Stimulated activated CD4-positive, alpha-beta T cell treated with anti-CD3 and anti-CD28 coated beads, TNF-alpha, amount 100 ng/mL, for 4 hours (primary cell): ENCODE data around the gene WDFY2.
"Not testable (repeated sequence)": the region's sequence is repeated elsewhere in the genome, so short reads cannot be mapped to it uniquely, and the experiment has no call there.

Source experiments
- DNase-seq, 3 experiments: peaks; one replicate each; pipeline ENCODE4 v3.0.0-alpha.2; 2020; ENCODE audit warnings: low read depth in 3 of 3

Gene WDFY2

GRCh38 chr13:51632591-51633362 is 48.5 kb downstream of the WDFY2 start:
- no peak for DNase-seq

GRCh38 chr13:51635137-51635878 is 51.0 kb downstream of the WDFY2 start:
- DNase-seq: no peak

- no peak for DNase-seq
These were observed 52.2 kb downstream of the WDFY2 start for GRCh38 chr13:51636349-51636890.

- DNase-seq: no peak
These were observed 53.6 kb downstream of the WDFY2 start for GRCh38 chr13:51637852-51638215.

GRCh38 chr13:51638216-51638871 is 54.1 kb downstream of the WDFY2 start:
- DNase-seq: no peak

- no peak for DNase-seq
These were observed 54.9 kb downstream of the WDFY2 start for GRCh38 chr13:51639171-51639570.

- DNase-seq: not testable (repeated sequence)
These were observed 56.4 kb downstream of the WDFY2 start for GRCh38 chr13:51640696-51641095.

GRCh38 chr13:51643105-51643881 is 59.0 kb downstream of the WDFY2 start:
- DNase-seq: no peak

GRCh38 chr13:51643882-51644281 is 59.6 kb downstream of the WDFY2 start:
- no peak for DNase-seq

- DNase-seq: no peak
These were observed 60.4 kb downstream of the WDFY2 start for GRCh38 chr13:51644654-51645053.

GRCh38 chr13:51645154-51645650 is 60.9 kb downstream of the WDFY2 start:
- no peak for DNase-seq

- no peak for DNase-seq
These were observed 61.8 kb downstream of the WDFY2 start for GRCh38 chr13:51645761-51646670.

GRCh38 chr13:51647067-51647466 is 62.8 kb downstream of the WDFY2 start:
- DNase-seq: no peak

- DNase-seq: not testable (repeated sequence)
These were observed 67.9 kb downstream of the WDFY2 start for GRCh38 chr13:51652193-51652592.

- DNase-seq: no peak
These were observed 75.2 kb downstream of the WDFY2 start for GRCh38 chr13:51659276-51660127.

- DNase-seq: no peak
These were observed 76.6 kb downstream of the WDFY2 start for GRCh38 chr13:51660813-51661212.

- DNase-seq: no peak
These were observed 80.0 kb downstream of the WDFY2 start for GRCh38 chr13:51663973-51664957.

GRCh38 chr13:51665456-51665855 is 81.2 kb downstream of the WDFY2 start:
- no peak for DNase-seq
